H1 (cell line): ENCODE results near the gene MIB1. TPM values are rescaled to one million over a fixed set of nuclear protein-coding genes. Genes with fewer than 3 reads are reported as not detected.

ENCODE experiments used
- ASH2L ChIP-seq: fragments of 200-600, 300-600 bp; sonication (generic); IDR thresholded peaks from one replicate; pipeline ENCODE4 v1.7.1; 2017; ENCODE audit warnings: low read length
- GTF2F1 ChIP-seq: IDR thresholded peaks from 2 replicates; pipeline ENCODE4 v1.6.1; 2012; ENCODE audit warnings: low read depth, low read length, improper control_type of control experiment, borderline replicate concordance
- HDAC6 ChIP-seq: IDR thresholded peaks from one replicate; pipeline ENCODE4 v1.7.1; 2012; ENCODE audit warnings: low read depth, mild to moderate bottlenecking, inconsistent platforms, low read length, moderate library complexity
- SRF ChIP-seq: IDR thresholded peaks from 2 replicates; pipeline ENCODE4 v1.6.1; 2011; ENCODE audit warnings: mild to moderate bottlenecking, low read depth, low read length, moderate library complexity
- ZNF274 ChIP-seq: IDR thresholded peaks from 2 replicates; pipeline ENCODE4 v1.7.0; 2012; ENCODE audit warnings: low read length, borderline replicate concordance; ENCODE audit errors: extremely low read depth
- polyA plus RNA-seq, 7 experiments: library from polyadenylated mRNA; depleted of rRNA in 3 of 7; stranded (reverse) in 5 of 7; unstranded in 2 of 7; fragments of >200 nt in 5 of 7; fragments of 200-250 nt in 2 of 7; gene quantifications; 1 replicate in 5 of 7; 2 replicates in 1 of 7; 4 replicates in 1 of 7; pipeline versions ENCODE4 v1.2.1 to v1.2.3, GENCODE V29; 2011 to 2013; ENCODE audit warnings: missing spikeins in 2 of 7, mixed read lengths in 2 of 7
- total RNA-seq: library from RNA; stranded (reverse); fragmentation: NEBNext Ultra II Directional; extraction: Animal tissue kit (Norgen Biotek cat#: 25700); gene quantifications from 2 replicates; pipeline ENCODE4 v1.2.1, GENCODE V29; 2021
- TF ChIP-seq, protein P1 (sequence below): IDR thresholded peaks from 2 replicates; pipeline ENCODE4 v1.6.1; 2012; ENCODE audit warnings: inconsistent platforms

The MIB1 gene
- total and polyA plus RNA-seq, 2 of the 8 experiments (the other 6 are each of a cell fraction or from before 2014, with no cell fraction given), result 8.2 to 60.3 TPM

DNA sequence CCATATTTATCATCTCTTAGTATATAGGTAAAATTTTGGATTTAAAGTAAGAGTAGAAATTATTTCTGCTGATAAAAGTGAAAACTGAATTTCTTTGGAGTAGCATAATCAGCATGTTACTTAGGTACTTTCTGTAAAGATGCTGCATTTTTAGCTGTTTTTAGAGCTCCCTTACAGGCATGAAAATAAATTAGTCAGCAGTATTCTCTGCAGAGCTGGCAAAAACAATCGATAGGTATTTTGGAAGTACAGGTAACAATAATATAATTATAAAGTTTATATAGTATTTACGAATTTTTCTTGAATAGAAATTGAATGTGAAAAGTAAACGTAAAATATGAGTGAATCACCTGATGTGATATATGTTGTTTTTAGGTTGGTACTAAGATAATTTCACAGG, 83.3 kb downstream of the MIB1 start (continued):
- TF ChIP-seq ASH2L (no peak), SRF (no peak), ZNF274 (no peak), GTF2F1 (no peak), HDAC6 (no peak)
- TF ChIP-seq, protein P1, sequence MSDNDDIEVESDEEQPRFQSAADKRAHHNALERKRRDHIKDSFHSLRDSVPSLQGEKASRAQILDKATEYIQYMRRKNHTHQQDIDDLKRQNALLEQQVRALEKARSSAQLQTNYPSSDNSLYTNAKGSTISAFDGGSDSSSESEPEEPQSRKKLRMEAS, result no peak
